Tongue (tissue), 2 donors: ENCODE results near the gene CERS1. TPM values are rescaled to one million over a fixed set of nuclear protein-coding genes. Genes with fewer than 3 reads are reported as not detected.
A peak's percentile ranks its signal among the peaks of the same experiment; 100 is the strongest.
"Not testable (repeated sequence)": the region's sequence is repeated elsewhere in the genome, so short reads cannot be mapped to it uniquely, and the experiment has no call there.

Experiments
- DNase-seq: peaks from one replicate; pipeline ENCODE4 v3.0.0-alpha.2; 2015
- total RNA-seq: library from RNA; depleted of rRNA; stranded (reverse); fragments of >200 nt; gene quantifications from one replicate; pipeline ENCODE4 v1.2.3, GENCODE V29; 2014

CERS1 gene
- total RNA-seq, 1 donor from 2014 or later: 7.7 TPM

GRCh38 chr19:18919086-18919899 is 23.3 kb upstream of the CERS1 start, which contains the start of the genes COPE and DDX49:
TSS of gene COPE (minus strand) at chr19:18919387. CDS start at chr19:18919348, 39 bp downstream.
TSS of gene DDX49 (plus strand) at chr19:18919715. CDS start at chr19:18919742, 27 bp downstream.
- peak; percentile 100 for DNase-seq

GRCh38 chr19:18917593-18917992 is 21.6 kb upstream of the CERS1 start:
- DNase-seq: not testable (repeated sequence)

- peak; percentile 72 for DNase-seq
Measured at GRCh38 chr19:18915639-18916038, 19.7 kb upstream of the CERS1 start.

- DNase-seq: no peak
Measured at GRCh38 chr19:18913466-18913865, 17.5 kb upstream of the CERS1 start.

GRCh38 chr19:18912933-18913332 is 17.0 kb upstream of the CERS1 start:
- DNase-seq: no peak

- DNase-seq: no peak
Measured at GRCh38 chr19:18910801-18911436, 15.0 kb upstream of the CERS1 start.

GRCh38 chr19:18910010-18910409 is 14.1 kb upstream of the CERS1 start:
- DNase-seq: no peak

- no peak for DNase-seq
Measured at GRCh38 chr19:18908917-18909619, 13.1 kb upstream of the CERS1 start.

- DNase-seq: no peak
Measured at GRCh38 chr19:18906605-18907519, 10.9 kb upstream of the CERS1 start.

GRCh38 chr19:18905513-18906236 is 9.7 kb upstream of the CERS1 start:
- DNase-seq: no peak

GRCh38 chr19:18905058-18905456 is 9.1 kb upstream of the CERS1 start:
- DNase-seq: no peak

GRCh38 chr19:18904334-18905057 is 8.5 kb upstream of the CERS1 start:
- no peak for DNase-seq

GRCh38 chr19:18903156-18904037 is 7.4 kb upstream of the CERS1 start:
- no peak for DNase-seq

- not testable (repeated sequence) for DNase-seq
Measured at GRCh38 chr19:18902519-18902918, 6.6 kb upstream of the CERS1 start.

- DNase-seq: no peak
Measured at GRCh38 chr19:18901491-18901890, 5.5 kb upstream of the CERS1 start.

- DNase-seq: no peak
Measured at GRCh38 chr19:18900700-18901481, 4.9 kb upstream of the CERS1 start.

GRCh38 chr19:18899624-18900560 is 3.9 kb upstream of the CERS1 start:
- no peak for DNase-seq
